GM21447 (cell line): Measurements from ENCODE around the gene PIH1D1.

Experiments
- ATAC-seq: cut with Tn5 transposase; IDR thresholded peaks from one replicate; pipeline ENCODE4 v1.9.1; 2021; ENCODE audit not compliant: unreplicated experiment

The PIH1D1 gene

DNA sequence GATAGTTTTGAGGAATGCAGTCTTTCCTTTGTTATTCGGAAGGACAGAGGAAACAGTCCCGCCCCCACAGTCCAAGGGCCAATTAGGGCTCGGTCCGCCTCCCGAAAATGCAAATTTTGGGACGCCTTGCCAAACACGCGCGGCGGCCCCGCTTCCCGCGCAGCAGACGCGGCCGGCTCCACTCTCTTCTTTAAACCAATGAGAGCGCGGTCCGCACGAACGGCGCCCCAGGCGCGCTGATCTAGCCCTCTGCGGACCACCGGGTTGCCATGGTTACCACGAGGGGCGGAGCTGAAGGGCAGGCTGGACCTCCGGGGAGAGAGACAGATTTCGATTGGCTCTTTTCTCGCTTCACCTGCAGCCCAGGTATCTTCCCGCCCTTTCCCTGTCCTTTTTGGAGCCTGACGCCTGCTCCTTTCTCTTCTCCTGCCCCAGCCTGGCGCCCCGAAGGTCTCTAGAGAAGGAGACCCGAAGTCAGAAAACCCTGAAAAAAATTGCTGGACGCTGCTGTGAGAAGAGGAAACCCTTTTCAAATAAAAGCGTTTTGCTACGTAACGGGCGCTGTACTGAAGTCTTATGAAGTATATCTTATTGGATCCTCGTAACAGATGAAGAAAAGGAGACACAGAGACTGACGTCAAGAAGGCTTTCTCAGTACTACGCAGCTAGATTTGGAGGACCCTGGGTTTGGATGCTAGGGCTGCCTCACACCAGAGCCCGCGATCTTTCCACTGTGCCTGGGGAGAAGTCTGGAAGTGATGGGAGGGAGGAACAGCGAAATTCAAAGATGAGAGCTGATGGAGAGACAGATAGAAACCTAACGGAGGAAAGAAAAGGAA lies 30.4 kb downstream of the PIH1D1 start:
- no peak for ATAC-seq

DNA sequence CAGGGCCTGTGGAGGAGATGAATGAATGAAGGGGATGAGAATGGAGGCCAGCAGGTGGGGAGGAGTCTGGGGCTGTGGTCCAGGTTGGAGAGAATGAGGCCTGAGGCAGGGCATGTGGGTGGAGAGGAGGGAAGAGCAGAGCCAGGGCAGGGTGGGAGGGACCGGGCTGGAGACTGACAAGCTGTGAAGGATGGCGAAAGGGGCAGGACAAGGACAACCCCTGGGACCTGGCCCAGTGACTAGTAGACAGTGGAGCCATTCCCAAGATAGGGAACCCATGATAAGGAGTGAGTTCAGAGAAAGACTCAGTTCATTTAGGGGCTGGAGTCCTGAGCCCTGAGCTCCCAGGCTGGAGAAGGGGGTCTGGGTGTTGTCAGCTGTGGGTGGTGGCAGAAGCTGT lies 31.4 kb downstream of the PIH1D1 start:
- no peak for ATAC-seq

DNA sequence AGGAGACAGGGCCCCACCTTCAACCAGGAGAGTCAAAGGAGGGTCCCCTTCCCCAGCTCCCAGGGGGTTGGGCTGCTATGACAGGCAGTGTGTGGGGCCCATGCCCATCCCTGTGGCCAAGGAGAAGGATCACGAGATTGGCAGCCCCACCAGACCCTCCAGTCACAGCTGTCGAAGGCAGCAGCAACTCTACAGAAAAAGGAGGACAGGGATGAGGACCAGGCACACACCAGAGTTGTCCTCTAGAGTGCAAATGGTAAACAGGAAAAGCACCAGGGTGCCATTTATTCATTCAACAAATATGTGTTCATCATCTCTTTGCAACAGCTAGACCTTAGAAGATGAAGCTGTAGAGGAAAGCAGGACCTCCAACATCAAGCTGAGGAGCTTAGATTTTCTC lies 32.4 kb downstream of the PIH1D1 start:
- ATAC-seq, result no peak

DNA sequence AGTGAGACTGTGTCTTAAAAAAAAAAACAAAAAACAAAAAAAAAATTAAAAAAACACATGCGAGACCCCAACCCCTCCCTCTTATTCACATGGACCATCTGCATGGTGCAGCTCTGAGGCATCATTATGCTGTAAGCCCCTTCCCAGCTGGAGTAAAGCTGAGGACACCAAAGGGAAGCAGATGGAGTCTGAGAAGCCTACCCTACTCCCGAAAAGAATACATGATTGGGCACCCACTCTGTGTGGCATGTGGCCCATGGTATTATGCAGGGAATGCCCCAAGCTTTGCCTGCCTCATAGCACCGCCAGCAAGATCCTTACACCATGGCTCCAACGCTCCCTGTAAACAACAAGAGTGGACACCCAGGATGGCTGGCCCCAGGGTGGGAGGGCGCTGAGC lies 33.1 kb downstream of the PIH1D1 start:
- ATAC-seq, result no peak

DNA sequence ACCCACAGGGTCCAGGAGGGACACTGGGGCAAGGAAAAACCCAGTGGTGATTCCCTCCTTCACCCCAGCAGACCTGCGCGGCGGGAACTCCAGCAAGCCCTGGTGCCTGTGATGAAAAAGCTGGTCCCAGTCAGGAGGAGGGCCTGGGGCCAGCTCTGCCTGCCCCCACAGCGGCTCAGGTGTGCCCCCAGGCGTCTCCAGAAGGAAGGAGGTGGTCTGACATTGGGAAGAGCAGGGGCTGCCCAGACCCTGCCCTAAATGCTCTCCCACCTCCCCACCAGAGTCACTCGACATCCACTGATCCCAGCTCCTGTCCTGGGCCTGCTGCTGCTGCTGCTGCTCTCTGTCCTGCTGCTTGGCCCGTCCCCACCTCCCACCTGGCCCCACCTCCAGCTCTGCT lies 34.5 kb downstream of the PIH1D1 start:
- no peak for ATAC-seq

DNA sequence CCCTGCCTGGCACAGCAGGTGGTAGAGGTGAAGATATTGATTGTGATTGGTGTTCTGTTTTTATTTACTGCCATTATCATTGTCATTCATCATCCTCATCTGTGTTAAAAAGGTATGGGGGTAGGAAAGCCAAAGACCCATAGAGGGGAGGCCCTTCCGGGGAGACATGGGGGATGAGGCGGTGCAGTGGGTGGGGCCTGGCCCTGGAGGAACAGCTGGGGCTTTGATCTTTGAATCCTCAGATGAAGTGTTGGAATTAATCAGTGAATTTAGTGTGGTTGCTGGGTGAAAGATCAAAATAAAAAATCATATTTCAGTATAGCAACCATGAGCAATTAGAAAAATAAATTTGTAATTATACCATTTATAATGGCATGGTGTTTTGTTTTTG lies 35.8 kb downstream of the PIH1D1 start:
- ATAC-seq, result no peak

DNA sequence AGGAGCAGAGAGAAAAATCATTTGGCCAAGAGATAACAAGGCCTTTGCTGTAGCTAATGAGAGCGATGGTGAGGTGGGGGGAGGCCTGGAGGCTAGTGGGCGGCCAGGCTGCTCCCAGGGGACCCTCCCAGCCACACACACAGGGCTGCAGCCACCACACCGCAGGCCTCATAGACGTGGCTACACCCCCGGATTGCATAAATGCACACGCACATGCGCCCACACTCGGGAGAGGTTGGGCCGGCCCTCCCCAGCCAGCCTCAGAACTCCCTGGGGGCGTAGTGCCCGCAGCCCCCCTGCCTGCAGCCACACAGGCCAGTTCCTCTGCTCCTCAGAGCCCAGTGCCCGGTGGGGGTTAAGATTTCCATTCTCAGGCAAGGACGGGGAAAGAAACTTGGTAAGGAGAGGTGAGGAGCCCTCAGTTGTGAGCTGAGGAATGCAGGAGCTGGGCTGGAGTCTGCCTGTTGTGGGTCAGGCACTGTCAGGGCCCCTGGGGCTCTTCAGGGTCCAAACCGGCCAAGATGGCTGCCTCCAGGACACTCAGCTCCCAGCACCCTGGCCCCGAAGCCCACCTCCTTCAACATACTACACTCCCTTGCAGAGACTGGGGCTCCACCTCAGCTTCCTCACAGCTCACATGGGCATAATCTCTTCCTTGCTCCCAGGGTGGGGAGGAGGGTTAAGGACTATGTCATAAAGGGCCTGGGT lies 36.4 kb downstream of the PIH1D1 start:
- no peak for ATAC-seq

DNA sequence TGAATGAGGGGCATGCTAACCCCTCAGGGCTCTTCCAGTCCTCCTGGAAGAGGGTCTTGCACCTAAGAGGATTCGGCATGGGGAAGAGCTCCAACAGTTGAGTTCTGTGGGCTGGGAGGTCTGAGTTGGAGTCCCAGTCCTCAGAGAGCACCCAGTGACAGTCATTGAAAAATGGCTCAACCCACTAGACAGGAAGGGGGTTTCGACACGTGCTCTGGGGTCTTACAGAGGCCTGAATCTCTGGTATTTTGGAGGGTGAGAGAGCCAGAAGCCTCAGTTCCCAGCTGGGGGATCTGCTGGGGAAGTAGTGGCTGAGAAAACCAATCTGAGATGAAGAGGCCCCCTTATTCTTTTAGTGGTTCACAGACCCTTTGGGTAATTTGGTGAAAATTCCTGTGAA lies 37.4 kb downstream of the PIH1D1 start:
- ATAC-seq, result no peak

DNA sequence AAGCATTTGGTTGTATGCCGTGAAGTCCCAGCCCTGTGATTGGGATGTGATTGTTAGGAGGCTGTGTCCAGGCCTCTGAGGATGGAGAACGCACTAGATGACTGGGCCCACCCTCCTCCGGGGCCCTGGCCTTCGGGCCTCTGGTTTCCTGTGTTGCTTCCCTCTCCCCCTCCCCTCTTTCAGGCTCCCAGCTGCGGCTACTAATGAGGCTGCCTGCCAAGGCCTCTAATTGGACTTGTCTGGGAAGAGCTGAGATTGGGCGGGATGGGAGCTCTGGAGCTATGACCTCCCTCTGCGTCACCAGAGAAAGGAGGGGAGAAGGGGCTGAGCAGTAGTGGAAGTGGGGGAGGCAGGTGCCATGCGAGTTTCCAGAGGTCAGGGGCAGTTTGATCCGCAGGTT lies 38.3 kb downstream of the PIH1D1 start:
- no peak for ATAC-seq

DNA sequence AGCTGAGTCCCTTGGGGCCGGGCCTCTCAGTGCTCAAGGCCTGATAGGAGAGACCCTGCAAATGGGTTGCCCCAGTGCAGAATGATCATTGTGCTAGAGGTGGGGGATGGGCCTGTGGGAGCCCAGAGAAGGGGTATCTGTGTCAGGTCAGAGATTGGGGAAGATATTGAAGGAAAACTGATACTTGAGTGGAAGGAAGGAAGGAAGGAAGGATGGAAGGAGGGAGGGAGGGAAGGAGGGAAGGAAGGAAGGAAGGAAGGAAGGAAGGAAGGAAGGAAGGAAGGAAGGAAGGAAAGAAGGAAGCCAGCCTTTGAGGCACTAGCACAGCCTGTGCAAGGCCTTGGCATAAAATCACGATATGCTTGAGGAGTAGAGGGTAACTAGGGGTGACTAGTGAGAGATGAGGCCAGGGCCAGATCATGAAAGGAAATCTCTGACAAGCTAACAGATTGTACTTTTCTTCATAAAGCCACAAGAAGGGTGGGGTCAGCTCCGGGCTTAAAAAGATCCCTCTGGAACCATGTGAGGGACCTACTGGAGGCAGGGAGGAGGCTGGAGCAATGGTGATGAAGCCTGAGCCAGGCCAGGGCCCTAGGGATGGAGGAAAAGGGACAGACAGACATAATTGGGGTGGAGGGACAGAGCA lies 39.8 kb downstream of the PIH1D1 start:
- no peak for ATAC-seq

DNA sequence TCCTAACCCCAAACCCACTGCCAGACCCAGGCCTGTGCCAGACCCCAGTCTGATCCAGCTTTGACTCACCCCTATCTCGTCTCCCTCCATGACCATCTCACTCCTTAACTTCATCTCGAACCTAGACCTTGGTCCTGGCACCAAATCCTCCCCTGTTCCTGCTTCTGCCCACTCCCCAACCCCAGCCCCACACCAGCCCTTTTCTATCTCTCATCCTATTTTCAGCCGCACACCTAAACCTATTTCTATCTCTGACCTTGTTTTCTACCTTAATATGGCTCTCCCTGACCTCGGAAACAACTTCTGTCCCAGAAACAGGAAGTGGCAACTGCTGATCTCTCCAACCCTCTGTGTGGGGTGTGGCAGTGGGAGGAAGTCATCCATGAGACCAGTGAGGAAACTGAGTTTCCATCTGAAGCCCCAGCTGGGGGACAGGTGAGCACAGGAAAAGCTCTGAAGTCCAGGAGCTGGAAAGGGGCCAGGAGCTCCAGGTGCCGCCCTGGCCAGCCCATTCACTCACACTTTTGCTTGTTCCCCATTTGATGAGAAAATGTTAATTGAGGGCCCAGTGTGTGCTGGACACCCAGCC lies 42.1 kb downstream of the PIH1D1 start:
- no peak for ATAC-seq

DNA sequence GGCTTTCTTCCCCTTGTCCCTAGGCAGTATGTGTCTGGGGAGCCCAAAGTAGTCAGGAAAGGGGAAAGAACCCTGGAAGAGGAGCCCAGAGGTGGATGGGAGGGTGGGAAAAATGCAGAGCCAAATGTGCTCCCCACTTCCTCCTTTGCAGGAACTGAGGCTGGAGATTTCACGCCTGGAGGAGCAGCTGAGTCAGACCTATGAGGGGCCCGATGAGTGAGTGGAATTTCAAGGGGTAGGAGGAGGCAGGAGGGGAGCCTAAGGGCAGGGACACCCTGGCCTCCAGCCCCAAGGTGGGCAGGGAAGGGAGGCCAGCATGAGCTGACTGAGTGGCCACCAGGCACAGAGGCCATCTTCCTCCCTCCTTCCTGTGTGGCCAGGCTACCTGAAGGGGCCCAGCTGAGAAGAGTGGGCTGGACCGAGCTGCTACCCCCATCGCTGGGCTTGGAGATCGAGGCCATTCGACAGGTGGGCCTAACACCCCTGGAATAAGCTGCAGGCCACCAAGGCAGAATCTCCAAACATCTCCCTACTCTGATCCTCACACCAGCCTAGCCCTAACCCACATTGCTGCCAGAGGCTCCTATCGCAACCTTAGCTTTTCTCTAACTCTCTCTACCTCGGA lies 42.7 kb downstream of the PIH1D1 start:
- no peak for ATAC-seq

DNA sequence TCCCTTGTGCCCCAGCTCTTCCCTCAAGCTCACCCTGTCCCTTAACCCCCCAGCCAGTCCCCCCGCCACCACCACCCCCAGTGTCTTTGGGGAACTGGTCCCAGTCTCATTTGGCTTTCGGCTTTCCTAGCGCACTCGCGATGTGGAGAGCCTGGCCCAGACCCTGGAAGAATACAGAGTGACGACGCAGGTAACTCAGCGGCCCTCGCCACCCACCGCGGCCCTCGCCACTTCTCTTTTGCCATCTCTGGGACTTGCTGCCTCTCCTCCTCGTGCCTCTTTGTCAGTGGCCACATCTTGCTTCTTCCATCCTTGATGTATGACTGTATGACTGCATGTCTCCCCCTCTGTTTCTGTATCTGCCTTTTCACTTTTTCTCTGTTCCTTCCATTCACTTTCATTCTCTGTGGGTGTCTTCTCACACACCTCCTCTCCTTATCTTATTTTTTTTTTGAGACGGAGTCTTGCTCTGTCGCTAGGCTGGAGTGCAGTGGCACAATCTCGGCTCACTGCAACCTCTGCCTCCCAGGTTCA lies 44.1 kb downstream of the PIH1D1 start:
- ATAC-seq, result no peak

DNA sequence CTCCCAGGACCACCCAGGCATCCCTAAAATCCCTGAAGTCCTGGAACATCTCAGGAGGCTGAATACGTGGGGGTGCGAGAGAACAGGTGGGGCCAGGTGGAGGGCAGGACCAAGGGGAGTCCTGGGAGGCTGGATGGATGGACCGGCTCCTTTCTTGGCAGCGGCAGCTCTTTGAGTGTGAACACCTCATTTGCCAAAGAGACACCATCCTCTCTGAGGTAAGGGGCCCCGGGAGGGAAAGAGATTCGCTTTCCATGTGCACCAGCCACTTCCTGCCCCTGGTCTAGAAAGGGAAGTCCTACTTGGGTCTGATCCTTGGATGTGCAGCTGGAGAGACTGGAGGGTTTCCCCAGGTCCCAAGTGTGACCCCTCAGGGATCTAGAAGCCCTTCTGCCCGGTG lies 44.5 kb downstream of the PIH1D1 start:
- no peak for ATAC-seq

DNA sequence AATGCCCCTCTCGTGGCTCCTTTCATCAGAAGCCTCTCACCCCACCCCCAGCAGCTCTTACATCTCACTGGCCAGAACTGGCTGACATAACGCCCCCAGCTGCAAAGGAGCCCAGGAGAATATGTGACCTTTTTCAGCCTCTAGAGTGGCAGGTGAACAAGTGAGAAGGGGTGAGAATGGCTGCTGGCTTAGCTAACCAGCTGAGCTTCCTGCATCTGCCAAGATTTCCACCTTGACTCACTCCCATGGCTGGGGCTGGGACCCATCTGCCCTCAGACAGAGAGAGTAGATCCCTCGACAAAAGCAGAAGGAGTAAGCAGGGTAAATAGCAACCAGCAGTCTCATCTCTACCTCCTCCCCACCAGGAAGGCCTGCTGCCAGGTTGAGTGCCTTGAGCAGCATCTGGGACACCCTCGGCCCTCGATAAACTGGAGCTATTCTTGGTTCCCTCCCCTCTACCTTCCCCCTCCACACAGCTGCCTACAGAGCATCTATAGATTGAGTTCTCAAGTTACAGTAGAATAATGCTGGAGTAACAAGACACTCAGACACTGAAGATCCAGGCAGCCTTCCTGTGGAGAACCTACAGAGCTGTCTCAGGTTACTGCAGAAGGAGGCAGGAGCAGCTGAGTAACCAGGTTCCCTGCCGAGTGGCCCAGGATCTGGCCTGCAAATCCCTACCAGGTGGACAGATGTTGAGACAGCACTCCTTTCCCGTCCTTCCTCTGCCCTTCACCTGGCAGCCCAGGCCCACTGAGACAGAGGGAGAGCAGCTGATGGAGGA lies 48.0 kb downstream of the PIH1D1 start:
- no peak for ATAC-seq

DNA sequence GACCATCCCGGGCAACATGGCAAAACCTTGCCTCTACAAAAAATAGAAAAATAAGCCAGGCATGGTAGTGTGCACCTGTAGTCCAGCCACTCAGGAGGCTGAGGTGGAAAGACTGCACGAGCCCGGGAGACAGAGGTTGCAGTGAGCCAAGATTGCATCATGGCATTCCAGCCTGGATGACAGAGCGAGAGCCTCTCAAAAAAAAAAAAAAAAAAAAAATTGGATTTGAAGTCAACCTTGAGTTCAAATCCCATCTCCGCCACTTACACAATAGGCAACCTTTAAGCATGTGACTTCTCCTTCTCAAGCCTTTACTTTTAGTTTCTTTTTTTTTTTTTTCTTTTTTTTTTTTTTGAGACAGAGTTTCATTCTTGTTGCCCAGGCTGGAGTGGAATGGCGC lies 51.6 kb downstream of the PIH1D1 start:
- ATAC-seq, result no peak

DNA sequence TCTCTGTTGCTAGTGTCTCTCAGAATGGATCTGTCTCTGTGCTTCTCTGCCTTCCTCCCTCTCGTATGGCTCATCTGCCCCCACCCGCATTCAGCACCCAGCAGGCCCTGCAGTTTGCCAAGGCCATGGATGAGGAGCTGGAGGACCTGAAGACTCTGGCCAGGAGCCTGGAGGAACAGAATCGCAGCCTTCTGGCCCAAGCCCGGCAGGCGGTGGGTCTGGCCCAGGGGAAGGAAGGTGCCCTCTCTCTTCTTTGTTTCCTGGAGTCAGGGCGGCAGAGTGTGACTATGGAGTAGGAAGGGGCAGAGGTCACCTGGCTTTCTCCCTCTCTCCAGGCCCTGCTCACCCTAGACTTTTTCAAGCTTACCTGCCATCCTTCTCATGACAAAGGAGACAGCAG lies 52.7 kb downstream of the PIH1D1 start:
- no peak for ATAC-seq

DNA sequence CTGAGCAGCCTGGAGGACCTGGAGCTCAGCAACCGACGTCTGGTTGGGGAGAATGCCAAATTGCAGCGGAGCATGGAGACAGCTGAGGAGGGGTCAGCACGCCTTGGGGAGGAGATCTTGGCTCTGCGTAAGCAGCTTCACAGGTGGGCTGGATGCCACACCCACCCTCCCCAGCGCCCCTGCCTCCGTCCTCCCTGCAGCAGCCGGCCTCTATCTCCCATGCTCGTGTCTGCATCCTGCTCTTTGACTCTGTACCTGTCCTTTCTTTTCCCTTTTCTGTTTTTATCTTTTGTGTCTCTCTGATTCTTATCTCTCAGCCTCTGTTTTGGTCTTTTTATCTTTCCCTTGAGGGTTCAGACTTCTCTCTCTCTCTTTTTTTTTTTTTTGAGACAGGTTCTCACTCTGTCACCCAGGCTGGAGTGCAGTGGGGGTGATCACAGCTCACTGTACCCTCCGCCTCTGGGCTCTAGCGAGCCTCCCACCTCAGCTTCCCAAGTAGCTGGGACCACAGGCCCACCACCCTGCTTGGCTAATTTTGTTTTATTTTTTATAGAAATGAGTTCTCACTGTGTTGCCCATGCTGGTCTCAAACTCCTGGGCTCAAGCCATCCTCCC lies 53.5 kb downstream of the PIH1D1 start:
- ATAC-seq, result no peak

DNA sequence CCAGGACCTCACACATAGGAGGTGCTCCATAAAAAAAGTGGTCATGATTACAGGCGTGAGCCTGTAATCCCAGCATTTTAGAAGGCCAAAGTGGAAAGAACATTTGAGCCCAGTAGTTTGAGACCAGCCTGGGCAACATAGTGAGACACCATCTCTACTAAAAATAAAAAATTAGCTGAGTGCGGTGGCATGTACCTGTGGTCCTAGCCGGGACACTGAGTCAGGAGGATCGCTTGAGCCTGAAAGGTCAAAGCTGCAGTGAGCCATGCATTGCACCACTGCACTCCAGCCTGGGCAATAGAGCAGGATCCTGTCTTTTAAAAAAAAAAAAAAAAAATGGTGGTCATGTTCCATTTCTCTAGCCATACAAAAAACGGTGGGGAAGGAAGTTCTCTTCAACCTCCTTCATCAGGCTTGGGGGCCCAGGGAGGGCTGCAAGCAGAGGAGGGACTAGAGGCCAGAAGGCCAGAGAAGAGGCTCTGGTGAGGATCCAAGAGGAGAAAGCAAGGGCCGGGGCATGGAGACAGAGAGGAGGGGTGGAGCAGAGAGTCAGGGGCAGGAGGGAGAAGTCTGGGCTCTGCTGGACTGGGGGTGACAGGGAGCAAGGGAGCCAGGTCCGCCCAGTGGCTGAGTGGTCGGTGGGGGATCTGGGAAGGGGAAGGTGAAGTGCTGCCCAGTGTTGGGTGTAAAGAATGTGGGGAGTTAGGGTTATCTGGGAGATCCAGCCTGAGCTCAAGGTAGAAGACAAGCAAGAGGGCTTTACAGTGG lies 54.7 kb downstream of the PIH1D1 start:
- ATAC-seq, result no peak
